GM23338 (cell line): Measurements from ENCODE around the gene PCIF1.

Source experiments
- CTCF ChIP-seq, 2 experiments: fragments of 200-600 bp in 1 of 2; sonication (generic) in 1 of 2; conservative IDR thresholded peaks; 2 replicates each; pipeline versions ENCODE4 v1.5.1 to v1.6.1; 2016 to 2017; ENCODE audit warnings: antibody characterized with exemption in 2 of 2, low read depth in 2 of 2, mild to moderate bottlenecking in 2 of 2, moderate library complexity in 1 of 2
- EZH2 ChIP-seq: fragments of 200-600 bp; sonication (generic); IDR thresholded peaks from one replicate; pipeline ENCODE4 v1.8.0; 2017; ENCODE audit warnings: antibody characterized with exemption, mild to moderate bottlenecking, low read depth; ENCODE audit not compliant: unreplicated experiment
- EZH2phosphoT487 ChIP-seq: fragments of 200-600 bp; sonication (generic); IDR thresholded peaks from one replicate; pipeline ENCODE4 v1.8.1; 2018; ENCODE audit warnings: antibody characterized with exemption; ENCODE audit not compliant: unreplicated experiment
- JUNB ChIP-seq: IDR thresholded peaks from one replicate; pipeline ENCODE4 v1.6.1; 2016; ENCODE audit warnings: antibody characterized with exemption; ENCODE audit not compliant: unreplicated experiment
- POLR2AphosphoS5 ChIP-seq: IDR thresholded peaks from 2 replicates; pipeline ENCODE4 v1.6.1; 2016; ENCODE audit warnings: antibody characterized with exemption, low read depth
- REST ChIP-seq: IDR thresholded peaks from one replicate; pipeline ENCODE4 v1.6.1; 2018; ENCODE audit warnings: antibody characterized with exemption; ENCODE audit not compliant: unreplicated experiment

GRCh38 chr20:45997187-45997586 is 62.7 kb downstream of the PCIF1 start:
- no peak for TF ChIP-seq EZH2
- no peak for TF ChIP-seq POLR2AphosphoS5
- no peak for TF ChIP-seq CTCF (conservative IDR thresholded peaks at IDR 0.05; ENCODE audit: low read depth in 2 of 2)
- no peak for TF ChIP-seq REST
- no peak for TF ChIP-seq EZH2phosphoT487
- TF ChIP-seq JUNB, result no peak
